Measurements from ENCODE around the gene MUC21. TPM values are rescaled to one million over a fixed set of nuclear protein-coding genes. Genes with fewer than 3 reads are reported as not detected.
"Not testable (repeated sequence)": the region's sequence is repeated elsewhere in the genome, so short reads cannot be mapped to it uniquely, and the experiment has no call there.

Gene MUC21
- polyA plus RNA-seq, 5 donors, result 0.05 to 0.07 TPM; not detected in 3

GRCh38 chr6:30966154-30966553 lies 17.4 kb upstream of the MUC21 start:
- no peak for DNase-seq

DNA sequence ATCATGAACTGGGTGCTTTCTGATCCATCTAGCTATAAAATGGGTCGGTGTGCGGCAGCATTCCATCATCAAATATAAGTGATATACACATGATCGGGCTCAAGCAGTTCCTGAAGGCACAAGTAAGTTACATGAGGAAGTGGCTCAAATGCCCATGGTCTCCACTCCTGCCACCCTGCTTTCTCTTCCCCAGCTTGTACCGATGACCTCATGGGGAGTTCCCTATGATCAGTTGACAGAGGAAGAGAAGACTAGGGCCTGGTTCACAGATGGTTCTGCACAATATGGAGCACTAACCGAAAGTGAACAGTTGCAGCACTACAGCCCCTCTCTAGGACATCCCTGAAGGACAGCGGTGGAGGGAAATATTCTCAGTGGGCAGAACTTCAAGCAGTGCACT lies 14.3 kb upstream of the MUC21 start:
- DNase-seq, result not testable (repeated sequence)

- no peak for DNase-seq
Observed at GRCh38 chr6:30970946-30971345, 12.6 kb upstream of the MUC21 start.

GRCh38 chr6:30972816-30973215 lies 10.7 kb upstream of the MUC21 start:
- no peak for DNase-seq

GRCh38 chr6:30974490-30975252 lies 8.8 kb upstream of the MUC21 start:
- no peak for DNase-seq

- no peak for DNase-seq
Observed at GRCh38 chr6:30979141-30979540, 4.4 kb upstream of the MUC21 start.

DNA sequence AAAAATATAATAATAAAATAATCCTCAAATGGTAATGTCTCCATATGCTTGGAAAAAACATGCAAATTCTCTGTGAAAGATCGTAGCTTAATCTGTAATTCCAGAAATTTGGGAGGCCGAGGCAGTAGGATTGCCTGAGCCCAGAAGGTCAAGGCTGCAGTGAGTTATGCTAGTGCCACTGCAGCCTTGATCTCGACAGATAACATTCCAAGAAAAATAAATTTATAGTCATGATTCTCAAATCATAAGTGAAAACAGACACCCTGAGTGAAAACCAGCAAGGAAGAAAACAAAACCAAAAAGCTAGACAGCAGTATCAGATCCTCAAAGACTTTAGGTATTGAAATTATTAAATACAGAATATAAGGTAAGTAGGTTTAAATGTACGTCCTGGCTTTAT lies 3.8 kb upstream of the MUC21 start:
- no peak for DNase-seq

GRCh38 chr6:30981942-30982772 lies 1.4 kb upstream of the MUC21 start:
- peak; percentile 46 to 60 for DNase-seq

DNA sequence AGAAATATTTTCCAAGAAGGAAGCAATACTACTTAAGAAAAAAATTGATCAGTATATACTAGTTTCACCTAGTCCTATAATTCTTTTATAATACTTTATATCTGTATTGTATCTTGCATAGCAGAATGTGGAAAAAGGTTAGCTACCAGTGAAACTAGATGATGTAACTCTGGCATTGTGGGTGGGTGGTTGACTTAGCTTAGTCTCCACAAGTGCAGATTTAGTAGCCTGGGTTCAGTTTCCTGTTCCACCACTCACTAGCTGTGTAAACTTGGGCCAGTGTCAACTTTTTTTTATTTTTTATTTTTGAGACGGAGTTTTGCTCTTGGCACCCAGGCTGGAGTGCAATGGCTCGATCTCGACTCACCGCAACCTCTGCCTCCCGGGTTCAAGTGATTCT lies 2.0 kb downstream of the MUC21 start:
- DNase-seq, result no peak

DNA sequence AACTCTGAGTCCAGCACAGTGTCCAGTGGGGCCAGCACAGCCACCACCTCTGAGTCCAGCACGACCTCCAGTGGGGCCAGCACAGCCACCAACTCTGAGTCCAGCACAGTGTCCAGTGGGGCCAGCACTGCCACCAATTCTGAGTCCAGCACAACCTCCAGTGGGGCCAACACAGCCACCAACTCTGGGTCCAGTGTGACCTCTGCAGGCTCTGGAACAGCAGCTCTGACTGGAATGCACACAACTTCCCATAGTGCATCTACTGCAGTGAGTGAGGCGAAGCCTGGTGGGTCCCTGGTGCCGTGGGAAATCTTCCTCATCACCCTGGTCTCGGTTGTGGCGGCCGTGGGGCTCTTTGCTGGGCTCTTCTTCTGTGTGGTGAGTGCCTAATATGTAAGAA lies 3.8 kb downstream of the MUC21 start:
- DNase-seq, result no peak

DNA sequence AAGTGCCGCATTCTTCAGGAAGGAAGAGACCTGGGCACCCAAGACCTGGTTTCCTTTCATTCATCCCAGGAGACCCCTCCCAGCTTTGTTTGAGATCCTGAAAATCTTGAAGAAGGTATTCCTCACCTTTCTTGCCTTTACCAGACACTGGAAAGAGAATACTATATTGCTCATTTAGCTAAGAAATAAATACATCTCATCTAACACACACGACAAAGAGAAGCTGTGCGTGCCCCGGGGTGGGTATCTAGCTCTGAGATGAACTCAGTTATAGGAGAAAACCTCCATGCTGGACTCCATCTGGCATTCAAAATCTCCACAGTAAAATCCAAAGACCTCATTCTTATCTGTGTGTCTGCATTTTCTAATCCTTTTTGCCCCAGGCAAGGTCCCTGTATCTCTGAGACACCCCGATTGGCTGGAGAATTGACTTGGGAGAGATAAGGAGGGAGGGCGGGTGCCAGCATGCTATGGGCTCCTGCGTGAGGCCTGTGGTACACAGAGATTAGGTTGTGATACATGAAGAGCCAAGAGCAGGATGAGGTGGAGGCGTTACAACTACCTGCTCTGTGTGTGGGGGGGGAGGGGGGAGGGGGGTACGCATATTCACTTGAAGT lies 4.8 kb downstream of the MUC21 start:
- DNase-seq, result no peak

GRCh38 chr6:30990422-30991086 lies 7.0 kb downstream of the MUC21 start:
- DNase-seq, result no peak

- no peak for DNase-seq
Observed at GRCh38 chr6:30991891-30992290, 8.4 kb downstream of the MUC21 start.

- DNase-seq, result no peak
Observed at GRCh38 chr6:30997301-30997700, 13.8 kb downstream of the MUC21 start.

- DNase-seq, result no peak
Observed at GRCh38 chr6:30998785-30999184, 15.3 kb downstream of the MUC21 start.

- not testable (repeated sequence) for DNase-seq
Observed at GRCh38 chr6:31000067-31000860, 16.7 kb downstream of the MUC21 start.

- DNase-seq, result no peak
Observed at GRCh38 chr6:31001281-31001888, 17.9 kb downstream of the MUC21 start.

- DNase-seq, result no peak
Observed at GRCh38 chr6:31002471-31002870, 19.0 kb downstream of the MUC21 start.

GRCh38 chr6:31004794-31005193 lies 21.3 kb downstream of the MUC21 start:
- no peak for DNase-seq

- no peak for DNase-seq
Observed at GRCh38 chr6:31005249-31006020, 21.9 kb downstream of the MUC21 start.
